Fibroblast of mammary gland (primary cell): ENCODE measurements around the gene NOVA2.

ENCODE experiments used
- DNase-seq: peaks from one replicate; pipeline ENCODE4 v3.0.0-alpha.2; 2010; ENCODE audit warnings: low read depth
- H3K4me3 ChIP-seq: 2 replicates; pipeline ENCODE4 v1.5.1; 2011; ENCODE audit warnings: low read depth, mild to moderate bottlenecking, low read length, moderate library complexity; ENCODE audit not compliant: control insufficient read depth
- TF ChIP-seq, protein P1 (sequence below): conservative IDR thresholded peaks from 2 replicates; pipeline ENCODE4 v1.5.1; 2011; ENCODE audit warnings: low read depth, low read length, inconsistent platforms; ENCODE audit not compliant: control insufficient read depth, insufficient read depth

NOVA2 gene

DNA sequence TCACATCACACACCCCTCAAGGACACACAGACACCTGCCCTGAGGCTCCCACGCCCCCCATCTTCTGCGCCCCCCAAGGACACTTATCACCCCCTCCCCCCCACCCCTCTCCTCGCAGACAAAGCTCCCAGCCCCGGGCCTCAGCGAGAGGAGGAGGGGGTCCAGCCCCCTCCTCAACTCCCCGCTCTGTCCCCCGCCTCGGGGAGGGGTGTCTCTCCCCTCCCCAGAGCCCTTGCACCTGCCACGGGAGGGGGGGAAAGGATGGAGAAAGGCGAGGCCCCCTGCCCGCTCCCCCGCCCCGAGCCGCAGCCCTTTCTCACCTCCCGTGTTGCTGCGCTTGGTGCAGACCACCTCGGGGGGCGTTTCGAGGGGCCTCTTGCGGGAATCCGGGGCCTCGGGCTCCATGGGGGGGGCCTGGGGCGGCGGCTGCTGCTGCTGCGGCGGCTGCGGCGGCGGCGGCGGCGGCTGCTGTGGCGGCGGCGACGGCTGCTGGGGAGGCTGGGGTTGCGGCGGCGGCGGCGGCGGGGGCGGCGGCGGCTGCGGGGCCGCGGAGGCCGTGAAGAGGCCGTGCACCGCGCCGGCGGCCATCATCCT, 621 bp downstream of the NOVA2 start:
- DNase-seq: no peak
- TF ChIP-seq, protein P1, sequence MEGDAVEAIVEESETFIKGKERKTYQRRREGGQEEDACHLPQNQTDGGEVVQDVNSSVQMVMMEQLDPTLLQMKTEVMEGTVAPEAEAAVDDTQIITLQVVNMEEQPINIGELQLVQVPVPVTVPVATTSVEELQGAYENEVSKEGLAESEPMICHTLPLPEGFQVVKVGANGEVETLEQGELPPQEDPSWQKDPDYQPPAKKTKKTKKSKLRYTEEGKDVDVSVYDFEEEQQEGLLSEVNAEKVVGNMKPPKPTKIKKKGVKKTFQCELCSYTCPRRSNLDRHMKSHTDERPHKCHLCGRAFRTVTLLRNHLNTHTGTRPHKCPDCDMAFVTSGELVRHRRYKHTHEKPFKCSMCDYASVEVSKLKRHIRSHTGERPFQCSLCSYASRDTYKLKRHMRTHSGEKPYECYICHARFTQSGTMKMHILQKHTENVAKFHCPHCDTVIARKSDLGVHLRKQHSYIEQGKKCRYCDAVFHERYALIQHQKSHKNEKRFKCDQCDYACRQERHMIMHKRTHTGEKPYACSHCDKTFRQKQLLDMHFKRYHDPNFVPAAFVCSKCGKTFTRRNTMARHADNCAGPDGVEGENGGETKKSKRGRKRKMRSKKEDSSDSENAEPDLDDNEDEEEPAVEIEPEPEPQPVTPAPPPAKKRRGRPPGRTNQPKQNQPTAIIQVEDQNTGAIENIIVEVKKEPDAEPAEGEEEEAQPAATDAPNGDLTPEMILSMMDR: no peak
- H3K4me3 ChIP-seq: no peak overlapping the region

DNA sequence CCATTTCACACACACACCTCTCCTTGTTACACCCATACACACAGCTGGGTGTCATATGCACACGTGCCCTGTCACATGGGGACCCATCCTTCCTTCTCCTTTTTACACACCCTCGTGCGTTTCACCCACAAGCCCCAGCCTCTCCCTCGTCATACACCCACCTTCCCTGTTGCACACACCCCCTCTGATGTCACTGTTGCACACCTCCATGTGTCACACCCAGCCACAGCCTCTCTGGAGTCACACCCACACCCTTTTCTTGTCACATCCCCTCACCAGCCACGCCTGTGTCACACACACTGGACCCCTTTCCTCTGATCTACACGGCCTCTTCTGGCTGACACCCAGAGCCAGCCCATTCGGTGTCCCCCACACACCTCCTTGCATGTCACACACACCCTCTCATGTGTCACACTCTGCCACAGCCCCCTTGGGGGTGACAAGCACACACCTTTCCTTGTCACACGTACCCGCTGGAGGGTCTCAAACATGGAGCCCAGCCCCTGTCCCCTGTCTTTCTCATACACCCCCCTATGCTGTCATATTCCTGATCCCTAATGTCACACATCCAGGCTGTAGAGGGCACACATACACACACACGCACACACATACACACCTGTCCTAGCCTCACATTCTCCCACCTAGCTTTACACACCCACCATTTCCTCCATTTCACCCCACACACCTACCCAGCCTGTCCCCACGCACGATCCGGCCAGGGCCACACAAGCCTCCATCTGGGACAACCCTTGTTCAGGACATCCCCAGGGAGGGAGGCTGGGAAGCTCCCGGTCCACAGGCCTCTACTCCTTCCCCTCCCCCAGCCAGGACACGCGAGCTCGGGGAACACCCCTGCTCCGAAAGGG, 1.4 kb downstream of the NOVA2 start:
- TF ChIP-seq, protein P1: no peak
- H3K4me3 ChIP-seq: no peak overlapping the region
- DNase-seq: no peak

DNA sequence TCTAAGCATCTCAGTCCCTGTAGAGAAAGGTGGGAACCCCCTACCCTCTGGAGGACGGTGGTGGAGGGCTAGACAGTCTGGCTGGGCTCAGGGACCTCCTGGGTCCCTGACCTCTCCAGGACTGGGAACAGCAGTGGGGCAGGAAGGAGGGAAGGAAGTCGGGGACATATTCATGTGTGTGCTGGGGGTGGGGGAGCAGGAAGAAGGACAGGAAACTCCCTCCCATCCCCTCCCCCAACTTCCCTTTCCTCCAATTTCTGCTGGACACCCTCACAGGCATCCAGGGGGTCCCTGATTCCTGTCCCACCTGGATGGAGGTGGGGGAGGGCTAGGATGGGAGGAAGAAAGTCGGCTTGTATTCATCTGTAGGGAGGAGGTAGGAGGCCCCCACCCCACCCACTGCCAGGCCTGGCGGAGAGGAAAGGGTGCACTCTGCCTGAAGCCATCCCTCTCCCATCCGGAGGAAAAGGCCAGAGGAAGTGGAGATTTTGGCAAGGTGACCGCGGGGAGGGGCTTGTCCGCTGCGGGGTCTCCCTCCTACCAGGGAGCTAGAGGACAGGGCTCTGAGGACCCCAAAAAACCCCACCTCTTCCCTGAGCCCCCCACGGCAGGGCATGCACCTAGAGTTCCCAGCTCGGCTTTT, 2.3 kb downstream of the NOVA2 start:
- no peak overlapping the region for H3K4me3 ChIP-seq
- TF ChIP-seq, protein P1: no peak
- DNase-seq: no peak

DNA sequence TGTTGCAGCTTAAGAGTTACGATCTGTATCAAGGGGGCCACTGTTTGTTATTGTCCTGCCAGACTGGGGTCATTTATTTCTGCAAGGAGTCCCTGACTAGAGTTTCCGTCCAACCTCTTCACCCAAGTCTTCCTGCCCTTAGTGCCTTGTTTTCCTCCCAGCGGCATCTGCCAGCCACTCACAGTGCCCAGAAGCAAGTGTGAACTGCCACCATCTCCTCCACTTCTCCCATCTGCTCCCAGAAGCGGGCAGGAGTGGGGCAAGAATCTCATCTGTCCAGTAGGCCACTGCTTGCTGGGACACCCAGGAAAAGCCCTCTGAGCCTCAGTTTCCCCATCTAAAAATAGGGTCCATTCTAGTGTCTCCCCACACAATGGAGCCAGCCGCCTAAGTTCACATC, 4.0 kb downstream of the NOVA2 start:
- no peak for DNase-seq
- TF ChIP-seq, protein P1: no peak
- no peak overlapping the region for H3K4me3 ChIP-seq

DNA sequence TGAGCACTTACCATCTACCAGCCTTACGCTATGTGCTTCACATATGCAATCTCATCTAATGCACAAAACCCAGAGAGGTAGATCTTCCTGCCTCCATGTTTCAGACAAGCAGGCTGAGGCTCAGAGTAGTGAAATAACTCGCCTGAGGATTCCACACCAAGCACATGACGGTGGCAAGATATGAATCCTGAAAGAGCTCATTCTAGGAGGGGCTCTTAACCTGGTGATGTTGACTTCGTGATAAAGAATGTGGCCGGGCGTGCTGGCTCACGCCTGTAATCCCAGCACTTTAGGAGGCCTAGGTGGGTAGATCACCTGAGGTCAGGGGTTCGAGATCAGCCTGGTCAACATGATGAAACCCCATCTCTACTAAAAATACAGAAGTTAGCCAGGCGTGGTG, 5.0 kb downstream of the NOVA2 start:
- TF ChIP-seq, protein P1: no peak
- no peak for DNase-seq
- no peak overlapping the region for H3K4me3 ChIP-seq

DNA sequence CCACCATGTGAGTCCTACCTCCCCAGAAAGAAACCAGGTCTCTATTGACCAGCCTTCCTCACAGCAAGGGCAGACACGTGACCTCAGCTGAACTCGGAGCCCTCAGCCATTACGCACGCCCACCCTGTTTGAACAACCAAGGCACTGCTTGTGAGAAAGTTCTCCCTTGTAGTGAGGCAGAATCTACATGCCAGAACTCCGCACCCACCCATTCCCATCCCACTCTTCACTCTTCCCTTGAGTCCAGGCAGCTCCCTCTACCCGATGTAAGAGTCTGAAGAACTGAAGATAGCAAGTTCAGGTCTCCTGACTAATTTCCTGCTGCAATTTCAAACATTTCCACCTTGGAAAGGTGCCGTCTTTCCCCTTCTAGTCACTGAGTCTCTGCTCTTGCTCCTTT, 6.4 kb downstream of the NOVA2 start:
- DNase-seq: no peak
- TF ChIP-seq, protein P1: no peak
- no peak overlapping the region for H3K4me3 ChIP-seq
